NT2/D1 (cell line): ENCODE measurements around the gene KRTAP10-6.
"Not testable (repeated sequence)": the region's sequence is repeated elsewhere in the genome, so short reads cannot be mapped to it uniquely, and the experiment has no call there.

Experiments
- DNase-seq: peaks from one replicate; pipeline ENCODE4 v3.0.0-alpha.2; 2011; ENCODE audit warnings: low read depth, low spot score
- H3K27me3 ChIP-seq: 2 replicates; pipeline ENCODE4 v1.6.0; 2011; ENCODE audit warnings: mild to moderate bottlenecking; ENCODE audit not compliant: insufficient read length, insufficient read depth
- H3K36me3 ChIP-seq: 2 replicates; pipeline ENCODE4 v1.6.1; 2011; ENCODE audit warnings: mild to moderate bottlenecking, low read length, mixed read lengths; ENCODE audit not compliant: insufficient read depth, insufficient read length
- H3K4me1 ChIP-seq: 2 replicates; pipeline ENCODE4 v1.5.1; 2011; ENCODE audit not compliant: insufficient read depth, insufficient read length
- H3K4me3 ChIP-seq: 2 replicates; pipeline ENCODE4 v1.5.1; 2011; ENCODE audit warnings: low read depth; ENCODE audit not compliant: insufficient read length
- H3K9ac ChIP-seq: 2 replicates; pipeline ENCODE4 v1.6.0; 2011; ENCODE audit warnings: low read depth; ENCODE audit not compliant: insufficient read length
- H3K9me3 ChIP-seq: 2 replicates; pipeline ENCODE4 v1.5.1; 2011; ENCODE audit warnings: mild to moderate bottlenecking, low read length; ENCODE audit not compliant: insufficient read depth
- SUZ12 ChIP-seq: IDR thresholded peaks from 2 replicates; pipeline ENCODE4 v1.6.1; 2011; ENCODE audit not compliant: insufficient read length, insufficient read depth; ENCODE audit errors: extremely low read depth
- YY1 ChIP-seq: IDR thresholded peaks from 2 replicates; pipeline ENCODE4 v1.6.1; 2011; ENCODE audit not compliant: insufficient read length, insufficient read depth
- ZNF274 ChIP-seq: IDR thresholded peaks from 2 replicates; pipeline ENCODE4 v1.6.1; 2011; ENCODE audit warnings: mild to moderate bottlenecking, low read depth, low read length

KRTAP10-6 gene

DNA sequence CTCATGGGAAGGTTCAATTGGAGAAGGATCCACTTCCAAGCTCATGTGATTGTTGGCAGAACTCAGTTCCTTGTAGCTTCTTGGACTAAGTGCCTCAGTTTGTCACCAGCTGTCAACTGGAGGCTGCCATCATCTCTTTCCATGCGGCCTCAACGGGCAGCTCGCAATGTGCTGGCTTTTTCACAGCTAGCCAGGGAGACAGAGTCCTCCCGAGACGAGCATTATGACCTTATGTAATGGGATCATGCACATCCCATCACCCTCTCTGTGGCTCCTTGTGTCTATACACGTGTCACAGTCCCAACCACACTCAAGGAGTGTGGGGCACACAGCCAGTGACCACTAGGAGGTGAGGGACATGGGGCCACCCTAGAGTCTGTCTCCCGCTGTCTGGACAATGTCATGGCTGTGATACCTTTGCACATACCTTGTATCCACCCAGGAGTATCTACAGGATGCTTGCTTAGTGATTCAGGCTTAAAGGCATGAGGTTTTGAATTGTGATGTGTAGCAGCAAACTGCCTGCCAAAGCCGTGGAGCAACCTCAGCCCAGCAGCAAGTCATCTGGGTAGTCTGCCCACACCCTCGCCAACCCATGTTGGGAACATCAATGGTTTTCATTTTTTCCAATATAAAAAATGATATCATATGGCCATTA, 3.9 kb upstream of the KRTAP10-6 start:
- no peaks in the 10 kb centered on the region for H3K27me3 ChIP-seq
- no peak for DNase-seq
- no peak overlapping the region for H3K4me3 ChIP-seq
- H3K4me1 ChIP-seq, result peaks cover 9% of the 10 kb centered on the region
- no peak overlapping the region for H3K9ac ChIP-seq
- H3K36me3 ChIP-seq, result no peaks in the 10 kb centered on the region
- TF ChIP-seq SUZ12 (no peak), ZNF274 (no peak), YY1 (no peak)
- peaks cover 13% of the 10 kb centered on the region for H3K9me3 ChIP-seq

DNA sequence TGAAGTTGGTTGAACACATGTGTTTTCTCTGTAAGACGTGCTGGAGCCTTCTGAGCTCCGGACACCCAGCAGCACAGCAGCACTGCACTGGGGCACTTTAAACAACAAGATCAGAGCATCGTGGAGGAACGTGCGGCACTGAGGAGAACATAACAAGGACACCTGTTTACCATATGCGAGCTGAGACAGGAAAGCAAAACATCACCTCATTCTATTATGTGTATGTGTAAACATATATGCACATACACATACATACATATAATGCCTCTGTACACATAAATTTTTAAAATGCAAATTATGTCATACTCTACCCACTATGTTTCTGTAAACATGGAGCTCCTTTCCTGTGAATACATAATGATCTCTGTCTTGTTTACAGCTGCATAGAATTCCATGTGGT, 3.2 kb upstream of the KRTAP10-6 start:
- no peak overlapping the region for H3K9ac ChIP-seq
- H3K4me3 ChIP-seq, result no peak overlapping the region
- H3K9me3 ChIP-seq, result peaks cover 13% of the 10 kb centered on the region
- TF ChIP-seq YY1 (no peak), ZNF274 (no peak), SUZ12 (no peak)
- H3K36me3 ChIP-seq, result no peaks in the 10 kb centered on the region
- no peak for DNase-seq
- H3K4me1 ChIP-seq, result peaks cover 9% of the 10 kb centered on the region
- H3K27me3 ChIP-seq, result no peaks in the 10 kb centered on the region

DNA sequence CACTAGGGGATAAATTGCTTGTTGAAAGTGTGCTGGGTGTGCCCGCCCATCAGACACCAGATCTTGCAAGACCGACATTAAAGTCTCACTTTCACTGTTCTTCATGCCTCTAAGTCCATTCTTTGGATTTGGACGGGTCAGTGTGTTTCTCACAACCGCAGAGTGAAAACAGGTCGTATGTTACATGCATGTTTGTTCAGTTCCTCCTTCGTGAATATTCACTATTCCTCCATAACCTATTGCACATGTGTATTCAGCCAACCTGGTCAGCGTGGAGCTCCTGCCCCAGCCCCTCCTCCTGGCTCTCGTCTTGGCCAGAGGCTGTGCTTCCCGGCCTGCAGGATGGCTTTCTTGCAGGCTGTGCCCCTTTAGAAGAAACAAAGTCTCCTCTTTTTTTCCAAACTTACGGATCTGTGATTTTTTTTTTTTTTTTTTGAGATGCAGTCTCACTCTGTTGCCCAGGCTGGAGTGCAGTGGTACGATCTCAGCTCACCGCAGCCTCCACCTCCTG, 2.2 kb upstream of the KRTAP10-6 start:
- no peak overlapping the region for H3K4me3 ChIP-seq
- peaks cover 13% of the 10 kb centered on the region for H3K9me3 ChIP-seq
- TF ChIP-seq ZNF274 (no peak), YY1 (no peak), SUZ12 (no peak)
- H3K4me1 ChIP-seq, result peaks cover 11% of the 10 kb centered on the region
- no peaks in the 10 kb centered on the region for H3K27me3 ChIP-seq
- H3K9ac ChIP-seq, result no peak overlapping the region
- H3K36me3 ChIP-seq, result no peaks in the 10 kb centered on the region
- DNase-seq, result no peak

GRCh38 chr21:44593598-44594405, 1.5 kb upstream of the KRTAP10-6 start:
- H3K9ac ChIP-seq, result no peak overlapping the region
- no peak for TF ChIP-seq SUZ12
- H3K4me1 ChIP-seq, result peaks cover 11% of the 10 kb centered on the region
- DNase-seq, result no peak
- no peaks in the 10 kb centered on the region for H3K36me3 ChIP-seq
- no peaks in the 10 kb centered on the region for H3K27me3 ChIP-seq
- H3K9me3 ChIP-seq, result peaks cover 9% of the 10 kb centered on the region
- no peak overlapping the region for H3K4me3 ChIP-seq

- not testable (repeated sequence) for H3K9me3 ChIP-seq, H3K9ac ChIP-seq, DNase-seq, H3K27me3 ChIP-seq, H3K36me3 ChIP-seq, H3K4me3 ChIP-seq
- H3K4me1 ChIP-seq, result peaks cover 11% of the 10 kb centered on the region
Measured at GRCh38 chr21:44591801-44592130, 539 bp downstream of the KRTAP10-6 start.

- not testable (repeated sequence) for DNase-seq
Measured at GRCh38 chr21:44590897-44591800, 1.2 kb downstream of the KRTAP10-6 start.

DNA sequence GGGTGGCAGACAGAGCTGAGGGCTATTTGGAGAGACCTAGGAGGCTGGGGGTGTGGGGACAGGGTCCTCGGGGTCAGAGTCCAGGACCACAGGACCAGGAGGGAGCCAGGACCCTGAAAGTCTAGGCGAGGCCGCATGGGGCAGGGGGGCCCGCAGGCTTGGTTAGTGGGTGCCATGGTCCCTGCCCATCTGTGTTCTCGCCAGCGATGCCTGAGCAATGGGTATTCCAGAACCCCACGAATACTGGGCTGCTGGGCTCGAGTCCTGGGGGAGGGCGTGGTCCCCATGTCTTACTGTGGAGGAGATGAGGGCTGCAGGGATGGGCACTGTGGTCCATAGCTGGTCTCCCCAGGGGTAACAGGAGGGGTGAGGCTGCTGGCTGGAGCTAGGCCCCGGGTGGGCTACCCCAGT, 2.0 kb downstream of the KRTAP10-6 start:
- Histone ChIP-seq H3K9ac (peak overlapping the region; percentile 16), H3K36me3 (no peaks in the 10 kb centered on the region), H3K9me3 (no peaks in the 10 kb centered on the region), H3K4me1 (peaks cover 11% of the 10 kb centered on the region), H3K27me3 (no peaks in the 10 kb centered on the region), H3K4me3 (no peak overlapping the region)
- TF ChIP-seq YY1 (no peak), SUZ12 (no peak), ZNF274 (no peak)
- DNase-seq, result no peak

More at GRCh38 chr21:44590897-44591800, 1.2 kb downstream of the KRTAP10-6 start:
- not testable (repeated sequence) for H3K9me3 ChIP-seq, H3K27me3 ChIP-seq, H3K9ac ChIP-seq, H3K36me3 ChIP-seq, H3K4me3 ChIP-seq
- H3K4me1 ChIP-seq, result peaks cover 11% of the 10 kb centered on the region
